ENCODE measurements around the gene LRFN2.

LRFN2 gene

DNA sequence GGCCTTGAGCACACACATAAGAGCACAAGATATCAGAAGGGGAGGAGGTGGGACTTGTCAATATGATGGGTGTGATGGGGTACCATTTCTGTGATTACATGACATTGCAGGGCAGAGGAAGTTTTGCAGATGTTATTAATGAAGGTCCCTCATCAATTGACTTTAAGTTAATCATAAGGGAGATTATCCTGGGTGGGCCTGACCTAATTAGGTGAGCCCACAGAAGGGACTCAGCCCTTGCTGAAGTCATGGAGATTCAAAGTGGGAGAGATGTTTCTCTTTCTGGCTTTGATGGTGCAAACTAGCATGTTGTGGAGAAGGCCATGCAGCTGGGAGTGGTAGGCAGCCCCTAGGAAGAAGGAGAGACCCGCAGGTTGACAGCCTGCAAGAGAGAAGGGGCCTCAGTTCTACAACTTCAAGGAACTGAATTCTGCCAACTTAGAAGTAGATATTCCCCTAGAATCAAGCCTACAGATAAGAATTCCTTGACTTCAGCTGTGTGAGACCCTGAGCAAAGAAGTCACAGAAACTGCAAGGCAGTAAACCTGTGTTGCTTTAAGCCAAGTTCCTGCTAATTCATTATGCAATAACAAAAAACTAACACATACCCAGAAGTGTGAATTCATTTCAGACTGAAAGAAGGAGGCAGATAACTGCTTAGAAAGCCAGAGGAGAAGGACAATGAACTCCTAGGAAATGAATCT lies 131.3 kb downstream of the LRFN2 start:
- Mint-ChIP-seq H3K27ac (no peak overlapping the region), H3K36me3 (ENCODE audit: low read depth) (no peaks in the 10 kb centered on the region), H3K4me3 (no peak overlapping the region), H3K9me3 (no peaks in the 10 kb centered on the region), H3K4me1 (ENCODE audit: low read depth) (no peaks in the 10 kb centered on the region), H3K27me3 (ENCODE audit: low read depth) (peaks cover 28% of the 10 kb centered on the region)
- no peak for DNase-seq (ENCODE audit: low spot score)

DNA sequence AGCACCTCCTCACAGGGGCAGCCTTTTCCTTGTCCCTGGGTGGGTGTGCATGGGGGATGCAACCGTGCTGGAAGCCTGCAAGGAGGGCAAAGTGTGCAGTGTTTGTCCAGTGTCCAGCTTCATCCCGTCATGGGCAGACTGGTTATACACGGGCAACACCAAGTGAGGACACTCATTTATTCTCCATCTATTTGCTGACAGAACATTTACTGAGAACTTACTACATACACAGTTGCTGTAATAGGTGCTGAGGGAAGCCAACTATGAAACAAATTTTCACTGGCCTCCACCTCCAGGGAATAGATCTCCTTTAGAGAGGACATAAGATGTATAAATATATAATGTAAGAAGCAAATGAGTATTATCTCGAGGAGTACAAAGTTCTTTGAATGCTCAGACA lies 136.7 kb downstream of the LRFN2 start:
- DNase-seq (ENCODE audit: low spot score), result no peak
- Mint-ChIP-seq H3K36me3 (ENCODE audit: low read depth) (no peaks in the 10 kb centered on the region), H3K4me1 (ENCODE audit: low read depth) (peaks cover 5% of the 10 kb centered on the region), H3K9me3 (no peaks in the 10 kb centered on the region), H3K4me3 (no peak overlapping the region), H3K27ac (no peak overlapping the region), H3K27me3 (ENCODE audit: low read depth) (peaks cover 35% of the 10 kb centered on the region)

DNA sequence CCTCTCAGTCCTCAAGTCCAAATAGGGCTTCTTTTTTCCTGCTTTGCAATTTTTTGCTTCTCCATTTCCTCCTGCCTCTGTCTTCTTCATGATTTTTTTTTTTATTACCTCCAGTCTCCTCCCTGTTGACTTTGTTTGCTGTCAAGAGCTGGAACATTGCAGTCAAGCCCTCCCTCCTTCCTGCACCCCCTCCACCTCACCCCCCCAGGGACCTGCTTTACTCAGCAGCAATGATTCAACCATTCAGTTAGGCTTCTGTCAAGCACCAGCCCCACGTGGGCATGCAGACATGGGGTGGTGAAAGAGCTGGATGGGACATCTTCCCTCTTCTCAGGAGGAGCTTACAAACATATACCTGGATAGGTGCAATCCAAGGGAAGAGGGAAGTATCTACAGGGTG lies 142.4 kb downstream of the LRFN2 start:
- Mint-ChIP-seq H3K9me3 (no peaks in the 10 kb centered on the region), H3K4me3 (no peak overlapping the region), H3K27me3 (ENCODE audit: low read depth) (peaks cover 25% of the 10 kb centered on the region), H3K36me3 (ENCODE audit: low read depth) (no peaks in the 10 kb centered on the region), H3K4me1 (ENCODE audit: low read depth) (peaks cover 9% of the 10 kb centered on the region), H3K27ac (no peak overlapping the region)
- DNase-seq (ENCODE audit: low spot score), result no peak

DNA sequence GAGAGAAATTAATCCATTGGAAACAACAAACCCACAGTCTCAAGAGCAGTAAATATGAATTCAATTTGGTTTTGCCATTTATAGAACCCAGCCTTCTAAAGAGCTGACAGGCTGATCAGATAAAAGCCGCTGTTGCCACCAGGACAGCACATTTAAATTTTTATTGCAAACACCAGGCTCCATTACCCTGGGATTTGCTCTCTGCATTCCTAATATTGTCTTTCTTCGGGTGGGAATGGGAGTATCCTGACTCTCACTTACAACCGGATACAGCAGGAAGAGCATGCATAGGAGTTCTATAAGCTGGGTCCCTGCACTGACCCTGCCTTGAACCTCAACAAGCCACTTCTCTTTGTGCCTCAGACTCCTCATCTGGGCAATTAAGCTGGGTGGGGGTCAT lies 142.9 kb downstream of the LRFN2 start:
- no peak overlapping the region for H3K4me3 Mint-ChIP-seq
- no peak for DNase-seq (ENCODE audit: low spot score)
- H3K27ac Mint-ChIP-seq, result no peak overlapping the region
- H3K27me3 Mint-ChIP-seq (ENCODE audit: low read depth), result peaks cover 24% of the 10 kb centered on the region
- no peaks in the 10 kb centered on the region for H3K36me3 Mint-ChIP-seq (ENCODE audit: low read depth)
- peaks cover 11% of the 10 kb centered on the region for H3K4me1 Mint-ChIP-seq (ENCODE audit: low read depth)
- no peaks in the 10 kb centered on the region for H3K9me3 Mint-ChIP-seq

DNA sequence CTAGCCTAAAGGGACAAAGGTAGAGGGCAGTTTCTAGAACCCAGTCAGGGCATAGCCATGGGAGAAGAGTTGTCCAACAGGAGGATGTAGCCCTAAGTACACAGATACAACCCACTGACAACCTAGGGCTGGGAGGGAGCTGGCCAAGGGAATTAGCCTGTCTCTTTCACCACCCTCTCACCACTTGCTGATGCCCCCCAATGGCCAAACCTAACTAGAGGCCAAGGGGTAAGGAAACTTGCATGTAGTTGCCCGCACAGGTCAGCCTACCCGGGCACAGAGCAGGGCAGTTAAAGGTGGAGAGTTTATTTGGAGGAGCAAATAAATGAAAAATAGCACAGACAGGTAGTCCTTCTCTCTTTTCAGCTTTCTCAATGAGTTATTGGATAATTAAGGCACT lies 143.3 kb downstream of the LRFN2 start:
- Mint-ChIP-seq H3K4me1 (ENCODE audit: low read depth) (peaks cover 11% of the 10 kb centered on the region), H3K9me3 (no peaks in the 10 kb centered on the region), H3K27me3 (ENCODE audit: low read depth) (peaks cover 23% of the 10 kb centered on the region), H3K36me3 (ENCODE audit: low read depth) (no peaks in the 10 kb centered on the region), H3K27ac (no peak overlapping the region), H3K4me3 (no peak overlapping the region)
- no peak for DNase-seq (ENCODE audit: low spot score)

DNA sequence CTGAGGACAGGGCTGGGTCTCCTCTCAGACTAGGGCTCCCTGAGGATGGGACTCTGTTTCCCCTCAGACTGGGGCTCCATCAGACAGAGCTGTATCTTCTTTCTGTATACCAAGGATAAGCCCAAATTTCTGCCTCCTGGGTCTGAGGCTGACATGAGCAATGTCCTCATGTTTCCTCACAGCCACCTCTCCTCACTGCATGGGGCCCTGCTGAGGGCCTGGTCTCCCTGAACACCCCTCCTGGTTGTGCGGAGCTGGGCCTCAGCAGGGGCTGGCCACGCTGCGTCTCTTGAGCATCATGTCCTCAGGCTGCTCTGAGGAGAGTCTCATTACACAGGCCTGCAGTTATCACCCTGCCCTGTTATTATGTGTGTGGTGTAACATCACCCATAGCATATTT lies 144.6 kb downstream of the LRFN2 start:
- Mint-ChIP-seq H3K27me3 (ENCODE audit: low read depth) (peaks cover 18% of the 10 kb centered on the region), H3K4me3 (no peak overlapping the region), H3K9me3 (no peaks in the 10 kb centered on the region), H3K27ac (no peak overlapping the region), H3K36me3 (ENCODE audit: low read depth) (no peaks in the 10 kb centered on the region), H3K4me1 (ENCODE audit: low read depth) (peaks cover 8% of the 10 kb centered on the region)
- DNase-seq (ENCODE audit: low spot score), result no peak

DNA sequence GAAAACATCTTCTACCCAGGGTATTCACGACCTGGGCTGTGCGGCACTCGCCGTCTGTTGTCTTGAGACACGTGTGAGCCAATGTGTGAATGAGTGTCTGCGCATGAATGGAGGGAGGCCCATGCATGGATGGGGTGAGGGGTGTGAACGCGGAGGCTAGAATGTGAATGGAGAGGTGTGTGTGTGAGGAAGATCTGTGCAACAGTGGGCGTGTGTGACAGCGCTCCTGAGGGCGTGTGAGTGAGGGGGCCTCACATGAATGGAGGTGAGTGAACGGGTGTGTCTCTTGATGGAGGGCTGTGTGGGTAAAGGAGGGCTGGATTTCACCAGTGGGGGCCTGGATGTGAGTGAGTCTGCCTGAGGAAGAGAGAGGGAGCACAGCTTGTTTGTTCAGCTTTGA lies 146.0 kb downstream of the LRFN2 start:
- Mint-ChIP-seq H3K27ac (no peak overlapping the region), H3K9me3 (no peaks in the 10 kb centered on the region), H3K4me3 (no peak overlapping the region), H3K27me3 (ENCODE audit: low read depth) (peaks cover 14% of the 10 kb centered on the region), H3K36me3 (ENCODE audit: low read depth) (no peaks in the 10 kb centered on the region), H3K4me1 (ENCODE audit: low read depth) (peaks cover 20% of the 10 kb centered on the region)
- no peak for DNase-seq (ENCODE audit: low spot score)

DNA sequence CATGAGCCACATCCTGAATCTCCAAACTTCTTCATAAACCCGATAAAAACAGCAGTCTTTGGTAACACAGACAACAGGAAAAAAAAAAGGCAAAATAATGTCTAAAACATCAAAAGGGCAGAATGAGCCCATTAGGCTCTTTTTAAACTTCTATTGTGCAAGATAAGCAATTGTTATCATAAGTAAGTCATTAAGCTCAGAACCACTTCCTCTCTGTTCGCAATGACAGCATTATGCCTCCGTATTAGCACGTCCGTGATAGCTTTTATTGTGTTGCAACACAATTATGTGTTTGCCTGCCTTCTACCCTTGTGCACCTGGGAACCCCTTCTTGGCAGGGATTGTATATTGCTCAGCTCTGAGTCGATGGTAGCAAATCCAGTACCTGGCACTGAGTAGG lies 147.1 kb downstream of the LRFN2 start:
- Mint-ChIP-seq H3K4me1 (ENCODE audit: low read depth) (peaks cover 20% of the 10 kb centered on the region), H3K27ac (no peak overlapping the region), H3K4me3 (no peak overlapping the region)

DNA sequence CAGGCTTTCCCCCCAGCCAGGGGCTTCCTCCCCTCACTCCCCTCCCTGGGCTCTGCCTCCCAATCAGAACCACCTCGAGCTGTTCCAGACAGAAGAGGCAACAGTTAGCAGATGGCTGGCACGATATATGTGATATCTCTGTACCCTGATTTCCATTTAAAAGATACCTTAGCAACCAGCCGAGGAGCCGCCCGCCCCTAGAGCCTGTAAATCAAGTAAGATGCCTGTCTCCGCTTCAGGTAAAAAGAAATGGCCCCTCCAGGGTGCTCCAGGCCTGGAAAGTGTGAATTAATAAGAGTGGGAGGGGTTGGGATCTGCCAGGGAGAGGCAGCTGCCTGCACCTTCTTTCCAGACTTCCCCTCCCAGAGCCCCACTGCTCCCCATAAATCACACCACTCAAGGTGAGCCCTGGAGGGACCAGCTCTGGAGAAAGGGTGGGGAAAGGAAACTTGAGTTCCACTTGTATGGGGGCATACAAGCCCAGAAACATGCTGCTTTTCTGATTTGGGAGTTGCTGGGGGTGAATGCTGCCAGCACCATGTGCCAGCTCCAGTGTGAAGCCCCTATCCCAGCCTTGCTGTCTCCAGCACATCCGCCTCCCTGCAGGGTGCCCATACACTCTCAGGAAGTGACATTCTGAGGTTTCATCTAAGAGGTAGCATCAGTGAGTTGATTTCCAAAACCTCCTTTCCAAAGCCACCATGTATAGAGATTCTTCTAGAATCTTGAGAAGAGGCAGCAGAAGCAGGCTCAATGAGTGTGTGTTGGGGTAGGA lies 148.0 kb downstream of the LRFN2 start:
- Mint-ChIP-seq H3K36me3 (ENCODE audit: low read depth) (no peaks in the 10 kb centered on the region), H3K9me3 (no peaks in the 10 kb centered on the region), H3K4me1 (ENCODE audit: low read depth) (peaks cover 18% of the 10 kb centered on the region), H3K27me3 (ENCODE audit: low read depth) (peaks cover 4% of the 10 kb centered on the region), H3K4me3 (no peak overlapping the region), H3K27ac (no peak overlapping the region)
- no peak for DNase-seq (ENCODE audit: low spot score)

More for the DNA sequence above, 147.1 kb downstream of the LRFN2 start:
- no peak for DNase-seq (ENCODE audit: low spot score)
- Mint-ChIP-seq H3K36me3 (ENCODE audit: low read depth) (no peaks in the 10 kb centered on the region), H3K27me3 (ENCODE audit: low read depth) (peaks cover 10% of the 10 kb centered on the region), H3K9me3 (no peaks in the 10 kb centered on the region)

DNA sequence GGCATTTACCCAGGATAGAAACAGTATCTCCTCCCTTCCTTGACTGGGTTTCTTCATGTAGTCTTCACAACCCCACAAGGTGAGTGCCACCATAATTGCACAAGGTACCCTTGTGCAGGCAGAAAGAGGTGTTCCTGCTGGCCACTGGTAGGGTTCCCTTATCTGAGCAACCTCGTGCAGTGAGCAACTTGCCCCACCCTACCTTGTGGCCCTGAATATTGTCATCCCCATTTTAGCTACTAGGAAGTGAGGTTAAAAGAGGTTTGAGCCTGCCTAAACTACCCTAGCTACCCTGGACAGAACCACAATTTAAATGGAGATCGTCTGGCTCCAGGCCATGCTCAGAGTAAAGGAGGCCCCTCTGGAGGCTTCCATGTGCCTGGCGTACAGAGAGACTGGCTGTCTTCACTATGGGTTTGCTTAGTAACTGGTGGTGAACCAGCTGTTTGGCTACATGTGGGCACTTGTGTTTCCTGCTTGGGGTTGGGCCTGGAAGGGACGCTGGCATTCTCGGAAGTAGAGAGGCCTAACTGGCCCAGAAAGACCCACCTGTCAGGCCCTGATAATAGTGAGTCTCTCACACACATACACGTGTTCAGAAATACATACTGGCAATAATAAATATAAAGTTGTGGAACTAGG lies 148.8 kb downstream of the LRFN2 start:
- Mint-ChIP-seq H3K9me3 (no peaks in the 10 kb centered on the region), H3K36me3 (ENCODE audit: low read depth) (no peaks in the 10 kb centered on the region), H3K27me3 (ENCODE audit: low read depth) (peaks cover 2% of the 10 kb centered on the region), H3K27ac (no peak overlapping the region), H3K4me3 (no peak overlapping the region), H3K4me1 (ENCODE audit: low read depth) (peaks cover 18% of the 10 kb centered on the region)
- DNase-seq (ENCODE audit: low spot score), result no peak

DNA sequence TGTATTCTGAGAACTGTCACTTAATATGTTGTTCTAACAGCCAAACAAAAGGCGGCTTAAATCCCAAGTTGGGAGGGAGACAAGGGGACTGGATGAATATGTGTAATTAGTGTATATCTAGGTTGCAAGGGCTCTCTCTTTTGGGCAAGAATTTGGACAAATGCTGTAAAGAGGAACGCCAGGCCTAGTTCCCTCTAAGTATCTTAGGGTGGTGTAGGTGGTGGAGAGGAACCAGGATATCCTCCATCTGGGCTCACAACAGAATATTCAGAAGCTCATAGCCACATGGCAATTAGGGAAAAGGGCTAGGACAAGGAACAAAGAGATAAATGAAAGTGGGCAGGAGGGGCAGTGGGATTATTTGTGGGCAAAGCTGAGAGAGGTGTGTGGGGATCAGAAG lies 149.5 kb downstream of the LRFN2 start:
- no peak overlapping the region for H3K4me3 Mint-ChIP-seq
- H3K27me3 Mint-ChIP-seq (ENCODE audit: low read depth), result peaks cover 5% of the 10 kb centered on the region
- H3K4me1 Mint-ChIP-seq (ENCODE audit: low read depth), result peaks cover 20% of the 10 kb centered on the region
- H3K27ac Mint-ChIP-seq, result no peak overlapping the region
- H3K36me3 Mint-ChIP-seq (ENCODE audit: low read depth), result no peaks in the 10 kb centered on the region
- H3K9me3 Mint-ChIP-seq, result no peaks in the 10 kb centered on the region
- DNase-seq (ENCODE audit: low spot score), result no peak

DNA sequence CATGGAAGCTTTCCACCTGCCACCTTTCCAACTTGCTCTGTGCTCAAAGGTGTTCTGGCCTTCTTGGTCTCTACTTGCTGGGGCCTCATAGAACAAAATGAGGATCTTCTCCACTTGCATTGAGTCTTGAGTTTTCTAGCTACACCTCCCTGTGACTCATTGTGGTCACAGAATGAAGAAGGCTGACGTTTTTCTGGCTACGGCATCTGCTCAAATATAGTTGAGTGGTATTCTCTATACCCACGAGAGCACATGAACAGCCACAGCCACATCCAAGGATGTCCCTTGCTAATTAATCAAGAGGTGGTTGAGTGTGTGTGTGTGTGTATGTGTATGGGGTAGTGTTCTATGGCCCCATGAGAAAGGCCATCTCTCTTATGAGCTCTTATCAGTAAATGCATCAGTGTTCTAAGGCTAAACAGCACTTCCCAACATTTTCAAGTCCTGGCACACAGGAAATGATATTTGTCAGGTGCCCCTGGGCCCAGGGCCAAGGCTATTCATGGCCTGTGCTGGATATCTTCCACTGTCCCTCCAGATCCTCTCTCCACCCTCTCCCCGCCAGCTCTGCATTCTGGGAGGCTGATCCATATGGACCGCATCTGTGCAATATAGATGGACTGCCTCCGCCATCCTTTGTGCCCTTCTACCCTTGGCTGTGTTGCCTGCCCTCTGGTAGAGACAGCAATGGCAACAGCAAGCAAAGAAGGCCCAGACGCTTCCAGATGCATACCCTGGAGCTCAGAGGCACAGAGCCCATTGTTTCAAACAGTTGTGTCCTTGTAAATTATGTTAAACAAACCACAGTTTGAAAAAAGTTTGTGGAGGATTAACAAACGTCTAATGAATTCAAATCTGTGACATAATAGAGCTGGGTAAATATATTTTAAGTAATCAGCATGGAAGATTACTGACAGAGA lies 150.2 kb downstream of the LRFN2 start:
- peak overlapping the region; percentile 83 for H3K27ac Mint-ChIP-seq
- H3K9me3 Mint-ChIP-seq, result no peaks in the 10 kb centered on the region
- H3K4me3 Mint-ChIP-seq, result peak overlapping the region; percentile 19
- no peaks in the 10 kb centered on the region for H3K36me3 Mint-ChIP-seq (ENCODE audit: low read depth)
- H3K27me3 Mint-ChIP-seq (ENCODE audit: low read depth), result peaks cover 5% of the 10 kb centered on the region
- peak; percentile 43 for DNase-seq (ENCODE audit: low spot score)
- peaks cover 20% of the 10 kb centered on the region for H3K4me1 Mint-ChIP-seq (ENCODE audit: low read depth)

DNA sequence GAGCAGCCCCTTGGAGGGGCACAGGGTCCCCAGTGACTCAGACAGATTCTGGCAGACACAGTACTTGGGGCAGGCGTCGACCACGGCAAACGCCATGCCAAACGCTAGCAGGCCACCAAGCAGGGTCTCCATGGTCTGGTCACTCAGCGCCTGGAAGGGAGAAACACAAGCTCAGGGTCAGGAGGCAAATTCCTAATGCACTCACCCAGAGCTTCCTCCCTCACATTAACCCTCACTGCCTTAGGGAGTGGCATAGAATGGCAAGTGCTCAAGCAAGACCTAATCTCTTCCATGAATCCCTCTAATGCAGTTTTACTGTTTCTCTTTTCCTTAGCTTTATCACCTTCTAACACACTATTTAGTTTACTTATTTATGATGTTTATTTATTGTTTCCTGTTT lies 154.2 kb downstream of the LRFN2 start:
- H3K27ac Mint-ChIP-seq, result no peak overlapping the region
- no peak for DNase-seq (ENCODE audit: low spot score)
- no peaks in the 10 kb centered on the region for H3K36me3 Mint-ChIP-seq (ENCODE audit: low read depth)
- H3K27me3 Mint-ChIP-seq (ENCODE audit: low read depth), result peaks cover 8% of the 10 kb centered on the region
- no peak overlapping the region for H3K4me3 Mint-ChIP-seq
- peaks cover 14% of the 10 kb centered on the region for H3K4me1 Mint-ChIP-seq (ENCODE audit: low read depth)
- no peaks in the 10 kb centered on the region for H3K9me3 Mint-ChIP-seq

Measured in T-helper 2 cell treated with Interferon-gamma antibody and Interleukin-4, amounts not matched to agents 5 μg/mL and 100 μg/mL, for 36 hours (primary cell).